OCI-M2 (cell line): ENCODE data around the gene HK3.

ENCODE experiments used
- DNase-seq: peaks from one replicate; lab custom pipeline; 2025; ENCODE audit not compliant: unreplicated experiment; lab: John Stamatoyannopoulos, UW

The HK3 gene

GRCh38 chr5:176899296-176899891 is at the start of gene HK3:
Gene HK3 (minus strand): TSS chr5:176899346. CDS start chr5:176896159, 3,187 bp downstream.
- no peak for DNase-seq

GRCh38 chr5:176948458-176948857 is 49.3 kb upstream of the HK3 start:
- DNase-seq: no peak

- DNase-seq: no peak
Measured at GRCh38 chr5:176947847-176948246, 48.7 kb upstream of the HK3 start.

GRCh38 chr5:176944268-176944667 is 45.1 kb upstream of the HK3 start:
- no peak for DNase-seq

GRCh38 chr5:176943816-176944215 is 44.7 kb upstream of the HK3 start:
- no peak for DNase-seq

- no peak for DNase-seq
Measured at GRCh38 chr5:176941951-176942350, 42.8 kb upstream of the HK3 start.

- DNase-seq: no peak
Measured at GRCh38 chr5:176938472-176938871, 39.3 kb upstream of the HK3 start.

- DNase-seq: no peak
Measured at GRCh38 chr5:176935017-176935416, 35.9 kb upstream of the HK3 start.

GRCh38 chr5:176934309-176934930 is 35.3 kb upstream of the HK3 start:
- DNase-seq: no peak

- DNase-seq: no peak
Measured at GRCh38 chr5:176929654-176930053, 30.5 kb upstream of the HK3 start.

GRCh38 chr5:176927562-176927961 is 28.4 kb upstream of the HK3 start:
- DNase-seq: no peak

GRCh38 chr5:176922817-176923216 is 23.7 kb upstream of the HK3 start:
- DNase-seq: no peak

GRCh38 chr5:176921714-176922113 is 22.6 kb upstream of the HK3 start:
- no peak for DNase-seq

- DNase-seq: no peak
Measured at GRCh38 chr5:176918613-176919012, 19.5 kb upstream of the HK3 start.

- no peak for DNase-seq
Measured at GRCh38 chr5:176916337-176916736, 17.2 kb upstream of the HK3 start.

GRCh38 chr5:176915906-176916305 is 16.8 kb upstream of the HK3 start:
- no peak for DNase-seq

- no peak for DNase-seq
Measured at GRCh38 chr5:176912115-176912514, 13.0 kb upstream of the HK3 start.

- no peak for DNase-seq
Measured at GRCh38 chr5:176908675-176909368, 9.7 kb upstream of the HK3 start.

- DNase-seq: no peak
Measured at GRCh38 chr5:176906796-176907195, 7.7 kb upstream of the HK3 start.

GRCh38 chr5:176906126-176906525 is 7.0 kb upstream of the HK3 start:
- no peak for DNase-seq

GRCh38 chr5:176904276-176904675 is 5.1 kb upstream of the HK3 start:
- DNase-seq: no peak

- DNase-seq: no peak
Measured at GRCh38 chr5:176902911-176903664, 3.9 kb upstream of the HK3 start.
